Activated T-helper 1 cell treated with anti-CD3 and anti-CD28 coated beads, Interleukin-12 subunit alpha, Interleukin-12 subunit beta, Interleukin-2, Interleukin-4 antibody, amounts not matched to agents 30 ng/mL and 10 ng/mL and 1 ng/mL, durations not matched to agents 14 hours and 24 hours and 36 hours (primary cell): ENCODE results near the gene FOXN3. TPM values are rescaled to one million over a fixed set of nuclear protein-coding genes. Genes with fewer than 3 reads are reported as not detected.
A peak's percentile ranks its signal among the peaks of the same experiment; 100 is the strongest.

Experiments
- DNase-seq: peaks from one replicate; pipeline ENCODE4 v3.0.0; 2021; ENCODE audit warnings: low spot score
- H3K27ac Mint-ChIP-seq: one replicate; pipeline ENCODE4 v1.8.0; 2021; ENCODE audit warnings: mild to moderate bottlenecking, mixed read lengths
- H3K27me3 Mint-ChIP-seq: one replicate; pipeline ENCODE4 v1.8.0; 2022; ENCODE audit warnings: mild to moderate bottlenecking, moderate library complexity, mixed read lengths; ENCODE audit not compliant: insufficient read depth
- H3K36me3 Mint-ChIP-seq: one replicate; pipeline ENCODE4 v1.8.0; 2021; ENCODE audit warnings: low read depth, mixed read lengths
- H3K4me1 Mint-ChIP-seq: one replicate; pipeline ENCODE4 v1.8.0; 2021; ENCODE audit warnings: low read depth, mixed read lengths
- H3K4me3 Mint-ChIP-seq: one replicate; pipeline ENCODE4 v1.8.0; 2021; ENCODE audit warnings: mild to moderate bottlenecking, moderate library complexity, mixed read lengths
- H3K9me3 Mint-ChIP-seq: one replicate; pipeline ENCODE4 v1.8.0; 2021; ENCODE audit warnings: mixed read lengths
- intact Hi-C: fragments of 100-400 bp; cut with micrococcal nuclease; formaldehyde crosslinking; loops from one replicate; pipeline ENCODE4 v1.15.1; 2024
- total RNA-seq: library from RNA; stranded (reverse); gene quantifications from 2 replicates; pipeline ENCODE4 v1.2.3, GENCODE V29; 2022

Gene FOXN3
- total RNA-seq, 1 donor from 2014 or later: 86.9 TPM

GRCh38 chr14:89268514-89268913 lies 148.5 kb downstream of the FOXN3 start:
- no peak overlapping the region for H3K27ac Mint-ChIP-seq
- H3K27me3 Mint-ChIP-seq: no peaks in the 10 kb centered on the region
- H3K9me3 Mint-ChIP-seq: no peaks in the 10 kb centered on the region
- intact Hi-C loops: loop anchor here (5.0 kb wide), 1 partner anchor 34 kb away; no protein-coding TSS in a partner anchor
- H3K4me1 Mint-ChIP-seq: peaks cover 48% of the 10 kb centered on the region
- no peak overlapping the region for H3K4me3 Mint-ChIP-seq
- DNase-seq: no peak
- H3K36me3 Mint-ChIP-seq: peaks cover 12% of the 10 kb centered on the region

- H3K27me3 Mint-ChIP-seq: no peaks in the 10 kb centered on the region
- H3K4me1 Mint-ChIP-seq: peaks cover 39% of the 10 kb centered on the region
- H3K4me3 Mint-ChIP-seq: no peak overlapping the region
- peaks cover 6% of the 10 kb centered on the region for H3K36me3 Mint-ChIP-seq
- intact Hi-C loops: loop anchor here (5.0 kb wide), 1 partner anchor 35 kb away; no protein-coding TSS in a partner anchor
- no peak for DNase-seq
- no peak overlapping the region for H3K27ac Mint-ChIP-seq
- H3K9me3 Mint-ChIP-seq: no peaks in the 10 kb centered on the region
Measured at GRCh38 chr14:89267656-89268055, 149.4 kb downstream of the FOXN3 start.

DNA sequence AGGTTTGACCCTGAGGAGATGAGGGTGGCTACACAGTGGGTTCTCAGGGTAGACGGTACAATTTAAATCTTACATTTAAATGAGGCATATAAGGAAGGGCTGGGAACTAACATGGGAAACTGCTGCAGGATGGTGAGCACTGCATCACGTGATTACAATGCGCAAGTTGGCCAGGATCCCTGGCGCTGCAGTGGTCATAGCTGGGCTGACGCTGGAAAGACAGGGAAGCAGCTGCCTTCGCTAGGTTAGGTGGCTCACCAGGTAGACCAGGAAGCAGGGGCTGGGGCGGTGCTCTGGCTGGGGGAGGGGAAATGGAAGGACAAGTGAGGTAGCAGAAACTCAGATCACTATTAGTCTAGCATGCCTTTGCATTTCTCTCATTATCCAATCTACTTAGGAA lies 149.9 kb downstream of the FOXN3 start:
- no peaks in the 10 kb centered on the region for H3K9me3 Mint-ChIP-seq
- intact Hi-C loops: loop anchor here (5.0 kb wide), 1 partner anchor 35 kb away; no protein-coding TSS in a partner anchor
- no peak overlapping the region for H3K27ac Mint-ChIP-seq
- no peak for DNase-seq
- peaks cover 39% of the 10 kb centered on the region for H3K4me1 Mint-ChIP-seq
- H3K4me3 Mint-ChIP-seq: no peak overlapping the region
- H3K36me3 Mint-ChIP-seq: peaks cover 8% of the 10 kb centered on the region
- no peaks in the 10 kb centered on the region for H3K27me3 Mint-ChIP-seq

- peaks cover 10% of the 10 kb centered on the region for H3K36me3 Mint-ChIP-seq
- peaks cover 39% of the 10 kb centered on the region for H3K4me1 Mint-ChIP-seq
- H3K27ac Mint-ChIP-seq: no peak overlapping the region
- no peaks in the 10 kb centered on the region for H3K9me3 Mint-ChIP-seq
- intact Hi-C loops: loop anchor here (5.0 kb wide), 1 partner anchor 36 kb away; no protein-coding TSS in a partner anchor
- H3K4me3 Mint-ChIP-seq: no peak overlapping the region
- no peak for DNase-seq
- no peaks in the 10 kb centered on the region for H3K27me3 Mint-ChIP-seq
Measured at GRCh38 chr14:89266754-89267153, 150.3 kb downstream of the FOXN3 start.

- Mint-ChIP-seq H3K4me3 (no peak overlapping the region), H3K27ac (no peak overlapping the region), H3K4me1 (peaks cover 34% of the 10 kb centered on the region), H3K27me3 (no peaks in the 10 kb centered on the region), H3K36me3 (peaks cover 10% of the 10 kb centered on the region), H3K9me3 (no peaks in the 10 kb centered on the region)
- no peak for DNase-seq
- intact Hi-C loops: loop anchor here (5.0 kb wide), 1 partner anchor 37 kb away; no protein-coding TSS in a partner anchor
Measured at GRCh38 chr14:89265234-89265633, 151.8 kb downstream of the FOXN3 start.

- Mint-ChIP-seq H3K27me3 (no peaks in the 10 kb centered on the region), H3K4me3 (no peak overlapping the region), H3K4me1 (peaks cover 27% of the 10 kb centered on the region), H3K9me3 (no peaks in the 10 kb centered on the region), H3K36me3 (peaks cover 9% of the 10 kb centered on the region), H3K27ac (peak overlapping the region; percentile 61)
- intact Hi-C loops: no loop called here
- no peak for DNase-seq
Measured at GRCh38 chr14:89264196-89264800, 152.7 kb downstream of the FOXN3 start.

DNA sequence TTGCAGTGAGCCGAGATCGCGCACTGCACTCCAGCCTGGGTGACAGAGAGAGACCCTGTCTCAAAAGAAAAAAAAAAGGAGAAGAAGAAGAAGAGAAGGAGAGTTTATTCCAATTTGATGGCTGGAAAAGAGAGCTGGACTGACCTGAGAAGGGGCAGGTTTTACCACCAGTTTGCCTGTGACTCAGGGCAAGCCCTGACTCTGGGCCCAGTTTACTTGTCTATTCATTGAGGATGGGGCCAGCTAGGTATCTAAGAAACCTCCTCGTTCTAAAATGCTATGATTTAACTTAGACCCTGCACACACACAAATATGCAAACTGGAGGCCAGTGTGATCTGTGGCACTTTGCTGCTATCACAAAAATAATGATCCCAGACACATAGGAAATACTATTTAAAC lies 155.0 kb downstream of the FOXN3 start:
- intact Hi-C loops: no loop called here
- H3K27me3 Mint-ChIP-seq: no peaks in the 10 kb centered on the region
- DNase-seq: no peak
- no peak overlapping the region for H3K27ac Mint-ChIP-seq
- no peaks in the 10 kb centered on the region for H3K9me3 Mint-ChIP-seq
- no peak overlapping the region for H3K4me3 Mint-ChIP-seq
- H3K36me3 Mint-ChIP-seq: peaks cover 17% of the 10 kb centered on the region
- peaks cover 29% of the 10 kb centered on the region for H3K4me1 Mint-ChIP-seq

DNA sequence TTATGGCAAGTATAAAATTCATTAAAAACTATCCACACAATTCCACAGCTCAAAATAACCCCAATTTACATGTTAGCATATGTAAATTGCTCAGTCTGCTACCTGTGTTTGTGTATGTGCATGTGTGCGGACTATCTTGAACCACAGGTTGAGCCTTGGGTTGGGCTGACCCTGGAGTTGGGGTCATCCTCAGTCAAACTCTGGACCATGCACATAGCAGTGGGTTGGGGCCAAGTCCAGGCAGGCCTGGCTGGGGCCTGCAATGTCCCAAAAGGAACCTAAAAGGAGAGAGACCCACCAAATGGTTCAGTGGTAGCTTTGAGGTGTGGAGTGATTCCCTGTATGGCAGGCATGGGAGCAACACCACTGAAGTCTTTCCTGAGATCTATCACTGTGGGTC lies 156.1 kb downstream of the FOXN3 start:
- Mint-ChIP-seq H3K4me3 (no peak overlapping the region), H3K27ac (no peak overlapping the region), H3K4me1 (peaks cover 23% of the 10 kb centered on the region), H3K27me3 (no peaks in the 10 kb centered on the region), H3K9me3 (no peaks in the 10 kb centered on the region), H3K36me3 (peaks cover 25% of the 10 kb centered on the region)
- no peak for DNase-seq
- intact Hi-C loops: no loop called here

DNA sequence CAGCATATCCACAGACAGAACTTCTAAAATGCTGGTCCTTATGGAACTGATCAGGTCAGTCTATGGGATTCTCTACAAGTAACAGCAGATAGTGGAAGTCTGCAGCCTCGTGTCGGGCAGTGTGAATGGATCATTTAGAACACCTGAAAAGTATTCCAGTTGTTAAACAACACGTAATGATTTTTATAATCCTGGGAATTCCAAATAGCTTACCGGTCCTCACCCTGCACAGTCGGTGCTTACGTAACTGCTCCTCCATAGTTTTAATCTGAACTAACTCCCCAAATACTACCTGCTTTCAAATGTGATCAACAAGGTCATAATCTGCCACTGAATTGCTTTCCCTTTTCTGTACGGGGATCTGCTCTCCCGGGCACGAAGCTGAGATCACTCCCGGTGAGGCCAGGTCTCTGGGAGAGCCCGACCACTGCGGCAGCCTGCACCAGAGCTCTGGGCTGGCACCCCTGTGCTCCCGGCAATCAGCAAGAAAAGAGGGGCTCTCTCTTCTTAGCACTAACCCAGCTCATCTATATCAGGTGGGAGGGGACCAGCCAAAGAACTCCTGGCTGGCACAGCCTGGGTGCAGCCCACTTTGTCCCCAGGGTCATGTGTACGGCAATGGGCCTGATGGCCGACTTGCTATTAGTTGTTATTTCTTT lies 157.0 kb downstream of the FOXN3 start:
- no peaks in the 10 kb centered on the region for H3K9me3 Mint-ChIP-seq
- H3K4me3 Mint-ChIP-seq: no peak overlapping the region
- no peak for DNase-seq
- H3K36me3 Mint-ChIP-seq: peaks cover 25% of the 10 kb centered on the region
- intact Hi-C loops: no loop called here
- H3K4me1 Mint-ChIP-seq: peaks cover 23% of the 10 kb centered on the region
- no peaks in the 10 kb centered on the region for H3K27me3 Mint-ChIP-seq
- no peak overlapping the region for H3K27ac Mint-ChIP-seq

DNA sequence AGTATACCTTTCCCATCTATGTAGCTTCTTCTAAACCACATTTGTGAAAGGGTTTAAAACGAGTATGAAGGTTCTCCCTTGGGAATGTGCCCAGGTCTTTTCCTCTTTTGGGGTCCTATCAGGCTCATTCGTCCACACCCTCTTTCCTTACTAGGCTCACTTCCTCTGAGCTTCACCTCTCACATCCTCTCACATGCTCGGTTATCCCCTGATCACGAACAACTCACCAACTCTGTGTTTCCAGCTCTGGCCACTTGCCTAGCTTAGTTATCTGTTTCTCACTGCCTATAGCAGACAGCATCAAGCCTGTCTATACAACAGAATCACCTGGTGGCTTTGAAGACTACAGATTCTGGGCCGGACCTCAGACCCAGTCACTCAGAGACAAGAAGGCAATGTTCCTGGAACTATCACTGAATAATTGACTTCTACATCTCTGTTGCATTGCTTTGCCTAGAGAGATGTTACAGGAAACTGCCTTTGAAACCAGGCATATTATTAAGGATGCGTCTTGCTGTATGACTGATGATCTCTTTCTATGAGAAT lies 158.2 kb downstream of the FOXN3 start:
- Mint-ChIP-seq H3K27ac (no peak overlapping the region), H3K4me3 (no peak overlapping the region), H3K27me3 (no peaks in the 10 kb centered on the region), H3K4me1 (peaks cover 13% of the 10 kb centered on the region), H3K9me3 (no peaks in the 10 kb centered on the region), H3K36me3 (peaks cover 25% of the 10 kb centered on the region)
- no peak for DNase-seq
- intact Hi-C loops: no loop called here

- Mint-ChIP-seq H3K36me3 (peaks cover 31% of the 10 kb centered on the region), H3K9me3 (no peaks in the 10 kb centered on the region), H3K27me3 (no peaks in the 10 kb centered on the region), H3K4me3 (no peak overlapping the region), H3K27ac (no peak overlapping the region), H3K4me1 (peaks cover 13% of the 10 kb centered on the region)
- intact Hi-C loops: no loop called here
- DNase-seq: no peak
Measured at GRCh38 chr14:89256951-89257350, 160.1 kb downstream of the FOXN3 start.

DNA sequence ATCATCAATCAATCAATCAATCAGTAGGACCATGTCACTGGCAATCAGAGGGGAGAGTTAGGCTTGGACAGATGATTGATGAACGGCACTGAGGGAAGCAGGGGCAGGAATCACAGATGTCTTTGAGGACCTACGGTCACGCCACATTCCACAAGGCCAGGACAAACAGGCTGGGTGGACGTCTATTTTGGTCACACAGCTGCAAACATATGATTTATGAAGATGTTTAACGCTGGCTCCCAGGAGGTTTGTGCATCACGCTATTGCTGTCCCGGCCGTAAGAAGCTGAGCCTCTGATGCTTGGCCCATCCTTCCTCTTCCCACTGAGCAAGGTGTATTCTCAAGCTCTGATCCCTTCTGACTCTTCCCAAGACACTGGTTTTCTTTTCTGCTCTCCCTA lies 160.8 kb downstream of the FOXN3 start:
- DNase-seq: no peak
- Mint-ChIP-seq H3K9me3 (no peaks in the 10 kb centered on the region), H3K27ac (no peak overlapping the region), H3K27me3 (no peaks in the 10 kb centered on the region), H3K36me3 (peaks cover 30% of the 10 kb centered on the region), H3K4me3 (no peak overlapping the region), H3K4me1 (peaks cover 13% of the 10 kb centered on the region)
- intact Hi-C loops: no loop called here

DNA sequence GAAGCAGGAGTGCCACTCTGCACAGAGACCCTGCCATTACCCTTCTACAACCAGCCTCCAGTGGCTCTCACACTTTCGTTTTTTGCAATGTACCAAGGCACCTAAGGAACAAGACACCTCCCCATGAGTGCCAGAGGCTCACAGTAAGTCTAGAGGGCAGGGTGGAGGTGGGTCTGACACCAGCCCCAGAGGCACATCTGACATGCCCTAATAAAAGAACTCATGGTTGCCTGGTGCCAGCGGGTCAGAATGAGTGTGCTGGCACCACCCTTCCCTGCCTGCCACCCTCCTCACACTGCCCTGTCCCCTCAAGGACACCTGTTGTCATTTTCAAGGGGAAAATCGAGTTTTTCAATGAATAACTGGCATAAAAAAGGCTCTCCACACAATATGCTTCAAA lies 161.2 kb downstream of the FOXN3 start:
- intact Hi-C loops: no loop called here
- DNase-seq: no peak
- Mint-ChIP-seq H3K27me3 (no peaks in the 10 kb centered on the region), H3K9me3 (peaks cover 4% of the 10 kb centered on the region), H3K4me3 (no peak overlapping the region), H3K36me3 (peaks cover 33% of the 10 kb centered on the region), H3K4me1 (peaks cover 18% of the 10 kb centered on the region), H3K27ac (no peak overlapping the region)
